HuH-7 (cell line): ENCODE measurements around the gene TRPM2.

Experiments
- DNase-seq: peaks from one replicate; pipeline ENCODE4 v3.0.0; 2011; ENCODE audit warnings: low spot score

The TRPM2 gene

GRCh38 chr21:44322621-44323325 lies 30.6 kb upstream of the TRPM2 start:
- no peak for DNase-seq

GRCh38 chr21:44323591-44323990 lies 29.8 kb upstream of the TRPM2 start:
- DNase-seq, result no peak

- DNase-seq, result no peak
These were observed 29.1 kb upstream of the TRPM2 start for GRCh38 chr21:44324106-44324853.

GRCh38 chr21:44324854-44325107 lies 28.6 kb upstream of the TRPM2 start:
- no peak for DNase-seq

GRCh38 chr21:44325386-44326271 lies 27.8 kb upstream of the TRPM2 start:
- no peak for DNase-seq

GRCh38 chr21:44326272-44326647 lies 27.2 kb upstream of the TRPM2 start:
- no peak for DNase-seq

GRCh38 chr21:44326716-44327602 lies 26.5 kb upstream of the TRPM2 start:
- DNase-seq, result no peak

- no peak for DNase-seq
These were observed 25.8 kb upstream of the TRPM2 start for GRCh38 chr21:44327603-44327974.

- DNase-seq, result no peak
These were observed 25.1 kb upstream of the TRPM2 start for GRCh38 chr21:44328242-44328895.

- no peak for DNase-seq
These were observed 24.1 kb upstream of the TRPM2 start for GRCh38 chr21:44329086-44329889.

GRCh38 chr21:44329971-44330681 lies 23.3 kb upstream of the TRPM2 start:
- DNase-seq, result no peak

- no peak for DNase-seq
These were observed 22.7 kb upstream of the TRPM2 start for GRCh38 chr21:44330698-44331097.

GRCh38 chr21:44331209-44331608 lies 22.2 kb upstream of the TRPM2 start:
- no peak for DNase-seq

- DNase-seq, result no peak
These were observed 21.6 kb upstream of the TRPM2 start for GRCh38 chr21:44331650-44332307.

GRCh38 chr21:44332383-44332782 lies 21.0 kb upstream of the TRPM2 start:
- DNase-seq, result no peak

GRCh38 chr21:44332965-44333364 lies 20.5 kb upstream of the TRPM2 start:
- DNase-seq, result no peak

GRCh38 chr21:44333509-44334328 lies 19.7 kb upstream of the TRPM2 start:
- no peak for DNase-seq

- DNase-seq, result no peak
These were observed 18.9 kb upstream of the TRPM2 start for GRCh38 chr21:44334329-44335030.
